Limb (tissue), 2 donors: Measurements from ENCODE around the gene PRDM10.
"Not testable (repeated sequence)": the region's sequence is repeated elsewhere in the genome, so short reads cannot be mapped to it uniquely, and the experiment has no call there.

Experiments used
- DNase-seq, 2 donors: peaks; one replicate each; pipeline ENCODE4 v3.0.0-alpha.2; 2016; ENCODE audit errors: extremely low spot score in 2 of 2

PRDM10 gene

DNA sequence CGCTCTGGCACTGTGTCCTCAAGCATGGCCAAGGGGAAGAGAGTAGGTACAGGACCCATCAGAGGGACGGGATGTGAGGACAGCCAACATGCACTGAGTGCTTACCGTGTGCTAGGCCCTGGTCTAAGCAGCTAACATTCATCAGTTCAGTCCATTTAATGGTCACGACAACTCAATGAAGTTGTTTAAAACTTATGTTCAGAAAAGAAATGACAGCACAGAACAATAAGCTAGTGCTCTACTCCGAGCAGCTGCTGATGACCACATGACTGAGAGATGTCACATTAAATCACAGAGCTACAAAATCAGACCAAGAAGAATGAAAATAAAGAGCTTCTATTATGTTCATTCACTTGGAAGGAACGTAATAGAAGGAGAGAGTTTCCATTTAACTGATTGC is 26.3 kb downstream of the PRDM10 start:
- no peak for DNase-seq

GRCh38 chr11:129975543-129975942 is 27.1 kb downstream of the PRDM10 start:
- DNase-seq = no peak

- no peak for DNase-seq
Measured at GRCh38 chr11:129974672-129975071, 28.0 kb downstream of the PRDM10 start.

- DNase-seq = no peak
Measured at GRCh38 chr11:129974237-129974636, 28.4 kb downstream of the PRDM10 start.

GRCh38 chr11:129973809-129974208 is 28.8 kb downstream of the PRDM10 start:
- DNase-seq = no peak

- DNase-seq = no peak
Measured at GRCh38 chr11:129973068-129973467, 29.6 kb downstream of the PRDM10 start.

- no peak for DNase-seq
Measured at GRCh38 chr11:129972611-129973010, 30.0 kb downstream of the PRDM10 start.

DNA sequence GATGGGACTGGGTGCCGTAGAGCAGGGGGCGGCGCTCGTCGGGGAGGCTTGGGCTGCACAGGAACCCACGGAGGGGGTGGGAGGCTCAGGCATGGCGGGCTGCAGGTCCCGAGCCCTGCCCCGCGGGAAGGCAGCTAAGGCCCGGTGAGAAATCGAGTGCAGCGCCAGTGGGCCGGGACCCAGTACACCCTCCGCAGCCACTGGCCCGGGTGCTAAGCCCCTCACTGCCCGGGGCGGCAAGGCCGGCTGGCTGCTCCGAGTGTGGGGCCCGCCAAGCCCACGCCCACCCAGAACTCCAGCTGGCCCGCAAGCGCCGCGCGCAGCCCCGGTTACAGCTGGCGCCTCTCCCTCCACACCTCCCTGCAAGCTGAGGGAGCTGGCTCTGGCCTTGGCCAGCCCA is 30.8 kb downstream of the PRDM10 start:
- DNase-seq = not testable (repeated sequence)

- no peak for DNase-seq
Measured at GRCh38 chr11:129969920-129970319, 32.7 kb downstream of the PRDM10 start.

GRCh38 chr11:129968591-129969419 is 33.8 kb downstream of the PRDM10 start:
- DNase-seq = no peak

DNA sequence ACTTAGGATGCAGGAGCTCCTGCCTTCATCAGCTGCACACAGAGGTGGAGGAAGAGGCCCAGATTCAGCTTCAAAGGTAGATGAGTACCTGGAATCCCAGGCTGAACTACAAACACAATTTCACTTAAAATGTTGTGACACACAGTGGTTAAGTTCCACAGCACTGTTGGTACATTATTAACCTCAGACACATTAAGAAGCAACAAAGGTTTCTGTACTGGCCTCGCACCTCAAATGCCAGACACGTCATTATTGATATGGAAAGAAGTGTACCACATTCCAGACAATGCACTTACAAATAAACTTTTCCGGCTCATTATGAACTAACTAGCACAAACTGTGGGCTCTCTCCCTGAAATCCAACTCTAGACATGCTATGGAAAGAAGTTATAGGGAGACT is 34.6 kb downstream of the PRDM10 start:
- no peak for DNase-seq

DNA sequence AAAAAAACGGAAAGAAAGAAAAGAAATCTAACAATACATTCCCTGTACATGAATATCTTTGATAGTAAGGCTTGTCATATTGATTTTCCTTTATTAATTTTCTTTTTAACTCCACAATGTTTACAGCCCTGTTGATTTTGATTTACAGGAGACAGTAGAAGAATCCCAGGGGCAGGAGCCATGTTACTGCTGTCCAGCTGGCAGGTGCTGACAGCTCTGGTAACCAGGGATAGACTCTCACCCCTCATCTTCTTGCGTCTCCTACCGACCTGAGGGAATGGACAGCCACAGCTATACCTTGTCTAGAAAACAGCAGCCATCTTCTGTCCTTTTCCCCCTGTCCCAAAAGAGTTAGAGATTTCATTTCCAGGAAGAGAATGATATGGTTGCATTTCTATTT is 37.4 kb downstream of the PRDM10 start:
- no peak for DNase-seq

DNA sequence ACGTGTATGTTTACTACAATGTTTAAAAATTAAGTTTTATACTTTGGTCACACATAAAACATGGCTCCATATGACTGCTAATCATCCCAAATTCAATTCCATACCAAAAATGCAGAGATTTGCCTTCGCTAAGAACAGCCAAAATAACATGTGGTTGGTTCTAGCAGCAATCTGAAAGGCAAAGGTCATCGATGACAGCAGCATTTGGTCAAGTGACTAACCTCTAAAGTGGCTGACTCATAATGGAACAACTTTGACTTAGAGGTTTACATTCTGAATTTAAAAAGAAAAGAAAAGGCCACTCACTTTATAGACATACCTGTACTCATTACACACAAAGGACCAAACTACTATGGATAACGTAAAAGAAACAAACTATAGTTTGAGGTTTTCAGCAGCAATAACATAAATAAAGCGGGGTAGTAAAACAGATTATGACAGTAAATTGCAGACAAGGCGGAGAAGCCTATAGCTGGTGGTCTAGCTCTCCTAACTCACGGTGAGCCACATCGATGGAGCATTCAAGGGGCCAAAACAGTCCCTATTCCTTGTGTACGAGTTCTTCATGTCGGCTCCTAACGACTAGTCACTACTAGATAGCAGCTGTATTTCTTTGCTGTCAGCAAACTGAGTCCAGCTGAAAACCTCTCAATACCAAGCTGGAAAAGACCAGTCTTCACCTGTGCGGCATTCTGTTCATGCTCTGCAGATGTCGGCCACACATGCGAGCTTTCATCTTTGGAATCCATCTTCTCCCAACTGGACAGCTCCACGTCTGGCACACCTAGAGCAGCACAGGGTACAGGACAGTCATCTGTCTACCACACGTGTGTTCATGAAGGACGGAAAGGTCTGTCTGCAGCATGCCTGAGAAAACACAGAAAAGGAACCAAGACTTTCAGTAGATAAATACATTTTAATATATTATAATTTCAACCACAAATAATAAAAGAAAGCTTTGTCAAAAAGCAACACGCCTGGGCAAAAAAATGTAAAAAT is 42.1 kb downstream of the PRDM10 start:
- DNase-seq = no peak

DNA sequence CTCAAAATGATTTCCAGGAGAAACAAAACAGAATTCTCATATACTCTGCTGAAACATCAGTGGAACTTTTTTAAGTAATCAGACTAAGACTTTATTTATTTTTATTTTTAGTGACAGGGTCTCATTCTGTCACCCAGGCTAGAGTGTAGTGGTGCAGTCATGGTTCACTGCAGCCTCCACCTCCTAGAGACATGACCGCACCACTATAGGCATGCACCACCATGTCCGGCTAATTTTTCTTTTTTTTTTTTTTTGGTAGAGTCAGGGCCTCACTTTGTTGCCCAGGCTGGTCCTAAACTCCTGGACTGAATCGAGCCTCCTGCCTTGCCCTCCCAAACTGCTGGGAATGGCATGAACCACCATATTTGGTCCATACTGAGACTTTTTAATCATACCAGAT is 42.9 kb downstream of the PRDM10 start:
- no peak for DNase-seq

DNA sequence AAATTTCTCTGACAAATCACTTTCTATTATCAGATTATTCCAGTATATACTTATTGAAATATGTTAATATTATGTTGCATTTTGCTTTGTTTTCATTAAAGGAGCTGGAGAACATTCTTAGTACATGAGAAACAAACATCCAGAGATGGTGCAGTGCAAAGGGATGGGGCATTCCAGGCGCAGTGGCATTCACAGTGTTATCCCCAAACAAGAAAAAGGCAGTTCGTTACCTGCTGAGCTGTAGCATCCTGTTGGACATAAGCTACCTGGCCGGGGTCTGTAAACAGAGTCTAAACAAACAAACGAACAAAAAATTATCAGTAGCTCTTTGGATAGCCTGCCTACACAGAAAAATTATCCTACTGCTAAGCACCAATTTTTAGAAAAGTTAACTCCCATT is 47.4 kb downstream of the PRDM10 start:
- DNase-seq = no peak

DNA sequence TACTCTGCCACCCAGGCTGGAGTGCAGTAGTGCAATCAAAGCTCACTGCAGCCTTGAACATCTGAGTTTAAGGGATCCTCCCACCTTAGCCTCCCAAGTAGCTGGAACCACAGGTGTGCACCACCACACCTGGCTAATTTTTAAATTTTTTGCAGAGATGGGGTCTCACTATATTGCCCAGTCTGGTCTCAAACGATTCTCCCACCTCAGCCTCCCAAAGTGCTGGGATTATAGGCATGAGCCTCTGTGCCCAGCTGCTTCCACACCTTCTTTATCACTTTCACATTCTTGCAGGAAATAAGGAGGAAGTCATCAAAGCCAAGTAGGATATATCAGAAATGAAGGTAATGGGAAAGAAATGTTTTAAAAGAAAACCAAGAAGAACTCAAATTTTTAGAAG is 47.9 kb downstream of the PRDM10 start:
- DNase-seq = not testable (repeated sequence)

DNA sequence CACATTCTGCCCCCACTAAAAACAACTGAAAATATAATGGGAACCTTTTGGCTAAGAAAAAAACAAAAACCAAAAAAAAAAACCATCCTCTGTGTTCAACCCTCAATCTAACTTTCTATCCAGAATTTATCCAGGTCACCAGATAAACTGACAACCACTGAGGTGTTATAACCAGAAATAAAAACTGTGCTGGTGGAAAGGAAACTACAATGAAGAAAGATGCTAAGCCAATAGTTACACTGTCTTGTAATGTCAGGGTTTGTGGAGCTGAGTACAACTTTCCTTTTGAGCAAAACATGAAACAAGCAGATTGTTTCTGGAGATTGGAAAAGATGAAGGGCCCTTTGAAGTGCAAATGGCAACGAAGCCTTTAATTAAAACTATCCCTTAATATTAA is 50.8 kb downstream of the PRDM10 start:
- DNase-seq = no peak

GRCh38 chr11:129951201-129951865 is 51.3 kb downstream of the PRDM10 start:
- no peak for DNase-seq

DNA sequence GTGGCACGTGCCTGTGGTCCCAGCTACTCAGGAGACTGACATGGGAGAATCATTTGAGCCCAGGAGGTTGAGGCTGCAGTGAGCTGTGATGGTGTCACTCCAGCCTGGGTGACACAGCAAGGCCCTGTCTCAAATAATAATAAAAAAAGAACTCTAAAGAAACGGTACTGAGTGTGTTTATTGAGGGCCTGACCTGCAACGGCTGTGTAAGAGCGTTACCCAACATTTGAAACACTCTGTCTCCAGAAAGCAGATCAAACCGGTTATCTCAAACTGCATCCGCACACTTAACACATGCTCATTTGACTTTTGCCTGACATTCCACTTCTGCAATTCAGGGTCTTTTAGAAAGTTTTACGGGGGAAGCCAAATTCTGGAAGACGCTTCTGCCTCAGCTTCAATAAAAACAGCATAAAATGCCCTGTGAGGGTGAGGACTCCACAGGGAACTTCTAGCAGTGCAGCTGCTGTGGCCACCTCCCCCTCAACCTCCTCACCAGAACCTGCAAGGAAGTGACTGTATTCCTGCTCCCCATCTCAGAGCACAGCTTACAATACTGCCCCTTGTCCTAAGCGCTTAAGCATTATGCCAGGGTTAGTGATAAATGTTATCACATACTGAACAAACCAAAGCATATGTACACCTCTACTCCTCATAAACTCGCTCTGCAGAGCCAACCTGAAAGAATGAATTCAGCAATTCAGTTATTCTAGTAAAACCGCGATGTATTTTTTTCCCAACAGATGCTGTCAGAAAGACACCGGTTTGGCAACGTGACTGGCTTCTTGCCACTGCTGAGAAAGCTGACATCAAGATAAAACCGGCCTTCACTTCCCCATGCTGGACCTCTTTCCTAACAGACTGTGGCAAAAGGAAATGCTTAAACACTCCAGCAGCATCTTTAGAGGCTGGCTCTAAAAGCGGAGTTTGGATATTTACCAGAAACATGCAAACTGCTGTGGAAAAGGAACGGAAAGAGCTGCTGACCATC is 52.2 kb downstream of the PRDM10 start:
- DNase-seq = peak in 1 of 2 donors; percentile 62

DNA sequence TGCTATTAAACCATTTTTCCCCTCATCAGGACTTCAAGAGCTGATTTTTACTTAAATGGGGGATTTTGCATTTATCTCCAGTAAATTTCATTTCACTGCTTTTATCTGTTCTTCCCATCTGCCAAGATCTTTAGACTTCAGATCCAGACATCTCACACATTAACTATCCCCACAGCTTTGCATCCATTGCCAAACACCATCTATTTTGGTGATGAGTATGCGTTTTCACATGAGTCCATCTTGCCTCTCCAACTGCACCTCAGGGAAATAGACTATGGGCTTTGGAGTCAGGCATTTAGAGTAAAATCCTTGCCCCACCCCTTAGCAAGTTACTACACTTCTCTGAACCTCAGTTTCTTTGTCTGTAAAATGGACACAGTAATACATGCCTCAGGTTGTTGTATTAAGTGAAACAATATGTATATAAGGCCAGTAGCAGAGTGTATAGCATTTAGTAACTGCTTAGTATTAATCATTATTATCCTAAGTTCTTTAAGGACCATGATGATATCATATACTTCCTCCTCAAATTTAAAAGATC is 53.6 kb downstream of the PRDM10 start:
- DNase-seq = no peak
